Fibroblast of lung (primary cell): Measurements from ENCODE around the gene KIF26A. TPM values are rescaled to one million over a fixed set of nuclear protein-coding genes. Genes with fewer than 3 reads are reported as not detected.

Experiments
- DNase-seq, 2 donors: peaks; one replicate each; pipeline versions ENCODE4 v3.0.0 to v3.0.0-alpha.2; 2010; ENCODE audit warnings: low read depth in 2 of 2
- H2AFZ ChIP-seq: 2 replicates; pipeline ENCODE4 v1.5.1; 2012; ENCODE audit warnings: low read length, control low read depth, inconsistent platforms
- H3K27ac ChIP-seq: 2 replicates; pipeline ENCODE4 v1.5.1; 2011; ENCODE audit warnings: low read length, control low read depth; ENCODE audit not compliant: insufficient read depth
- H3K27me3 ChIP-seq: 2 replicates; pipeline ENCODE4 v1.5.1; 2011; ENCODE audit warnings: mild to moderate bottlenecking, low read length; ENCODE audit not compliant: control insufficient read depth, insufficient read depth
- H3K36me3 ChIP-seq: 2 replicates; pipeline ENCODE4 v1.5.1; 2011; ENCODE audit warnings: low read length; ENCODE audit not compliant: control insufficient read depth, insufficient read depth
- H3K4me1 ChIP-seq: 2 replicates; pipeline ENCODE4 v1.5.1; 2011; ENCODE audit warnings: low read length; ENCODE audit not compliant: control insufficient read depth, insufficient read depth; ENCODE audit errors: extremely low read depth
- H3K4me2 ChIP-seq: 2 replicates; pipeline ENCODE4 v1.5.1; 2011; ENCODE audit warnings: low read length, control low read depth; ENCODE audit not compliant: insufficient read depth; ENCODE audit errors: extremely low read depth
- H3K4me3 ChIP-seq, 4 experiments: fragments of 200-600 bp in 1 of 4; sonication (generic) in 1 of 4; replicated peaks in 1 of 4; 2 replicates each; pipeline ENCODE4 v1.5.1; 2011 to 2016; ENCODE audit warnings: low read length in 4 of 4, low read depth in 3 of 4, mild to moderate bottlenecking in 3 of 4, control low read depth in 2 of 4, inconsistent platforms in 1 of 4, mixed read lengths in 1 of 4; ENCODE audit not compliant: insufficient read depth in 1 of 4; ENCODE audit errors: control extremely low read depth in 1 of 4
- H3K79me2 ChIP-seq: 2 replicates; pipeline ENCODE4 v1.5.1; 2012; ENCODE audit warnings: mild to moderate bottlenecking, low read length, inconsistent platforms; ENCODE audit not compliant: control insufficient read depth, insufficient read depth
- H3K9ac ChIP-seq: 2 replicates; pipeline ENCODE4 v1.5.1; 2011; ENCODE audit warnings: mild to moderate bottlenecking, low read length, control low read depth; ENCODE audit not compliant: insufficient read depth
- H3K9me3 ChIP-seq: 2 replicates; pipeline ENCODE4 v1.5.1; 2012; ENCODE audit warnings: low read depth, low read length; ENCODE audit not compliant: control insufficient read depth, insufficient read depth
- H4K20me1 ChIP-seq: 2 replicates; pipeline ENCODE4 v1.5.1; 2011; ENCODE audit warnings: low read length; ENCODE audit not compliant: control insufficient read depth, insufficient read depth; ENCODE audit errors: extremely low read depth
- EZH2 ChIP-seq: IDR thresholded peaks from 2 replicates; pipeline ENCODE4 v1.5.1; 2012; ENCODE audit warnings: low read length, control low read depth, mild to moderate bottlenecking; ENCODE audit errors: missing control alignments
- polyA plus RNA-seq, 2 donors: library from polyadenylated mRNA; depleted of rRNA in 1 of 2; stranded (reverse) in 1 of 2; unstranded in 1 of 2; fragments of >200 nt; gene quantifications; 2 replicates each; pipeline ENCODE4 v1.2.1, GENCODE V29; 2011 to 2012; ENCODE audit warnings: missing spikeins in 1 of 2
- total RNA-seq: library from RNA; depleted of rRNA; stranded (reverse); fragments of >200 nt; gene quantifications from 2 replicates; pipeline ENCODE4 v1.2.1, GENCODE V29; 2014
- TF ChIP-seq, protein P1 (sequence below), 2 donors: IDR thresholded peaks in 1 of 2; conservative IDR thresholded peaks in 1 of 2; 1 replicate in 1 of 2; 2 replicates in 1 of 2; pipeline ENCODE4 v1.5.1; 2011 to 2012; ENCODE audit warnings: low read length in 2 of 2, control low read depth in 1 of 2, inconsistent platforms in 1 of 2, low read depth in 1 of 2, mild to moderate bottlenecking in 1 of 2

Gene KIF26A
- total and polyA plus RNA-seq, 2 donors (not counting 1 experiment from before 2014, with no cell fraction given), result 0.01 to 2.0 TPM

DNA sequence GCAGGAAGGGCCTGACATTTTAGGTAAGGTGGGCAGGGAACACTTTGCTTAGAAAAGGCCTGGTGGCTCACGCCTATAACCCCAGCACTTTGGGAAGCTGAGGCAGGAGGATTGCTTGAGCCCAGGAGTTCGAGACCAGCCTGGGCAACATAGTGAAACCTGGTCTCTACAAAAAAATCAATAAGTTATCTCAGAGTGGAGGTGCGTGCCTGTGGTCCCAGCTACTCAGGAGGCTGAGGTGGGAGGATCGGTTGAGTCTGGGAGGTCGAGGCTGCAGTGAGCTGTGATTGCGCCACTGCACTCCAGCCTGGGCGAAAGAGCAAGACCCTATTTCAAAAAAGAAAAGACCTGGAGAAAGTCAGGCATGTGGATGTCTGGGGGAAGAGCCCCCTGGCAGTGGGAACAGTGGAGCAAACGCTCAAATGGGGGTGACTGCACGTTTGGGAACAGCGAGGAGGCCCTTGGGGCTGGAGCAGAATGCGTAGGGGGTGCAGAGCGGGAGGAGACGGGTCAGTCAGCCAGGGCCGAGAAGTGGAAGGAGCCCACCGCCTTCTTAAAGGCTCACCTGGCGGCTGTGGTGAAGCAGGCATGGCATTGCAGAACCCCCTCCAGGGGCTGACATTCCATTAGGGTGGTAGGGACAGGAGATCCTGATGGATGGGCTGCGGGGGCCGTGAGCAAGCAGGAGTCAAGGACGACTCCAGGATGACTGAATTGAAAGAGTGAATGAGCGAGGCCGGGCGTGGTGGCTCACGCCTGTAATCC lies 6.2 kb upstream of the KIF26A start:
- no peak overlapping the region for H3K27ac ChIP-seq
- H3K4me2 ChIP-seq, result no peak overlapping the region
- H2AFZ ChIP-seq, result no peak overlapping the region
- H3K4me3 ChIP-seq, result no peak overlapping the region
- H3K4me1 ChIP-seq, result no peaks in the 10 kb centered on the region
- no peaks in the 10 kb centered on the region for H4K20me1 ChIP-seq
- no peaks in the 10 kb centered on the region for H3K79me2 ChIP-seq
- H3K9me3 ChIP-seq, result no peaks in the 10 kb centered on the region
- DNase-seq, result no peak
- no peak overlapping the region for H3K9ac ChIP-seq
- peaks cover 15% of the 10 kb centered on the region for H3K27me3 ChIP-seq
- H3K36me3 ChIP-seq, result no peaks in the 10 kb centered on the region
- TF ChIP-seq, protein P1, sequence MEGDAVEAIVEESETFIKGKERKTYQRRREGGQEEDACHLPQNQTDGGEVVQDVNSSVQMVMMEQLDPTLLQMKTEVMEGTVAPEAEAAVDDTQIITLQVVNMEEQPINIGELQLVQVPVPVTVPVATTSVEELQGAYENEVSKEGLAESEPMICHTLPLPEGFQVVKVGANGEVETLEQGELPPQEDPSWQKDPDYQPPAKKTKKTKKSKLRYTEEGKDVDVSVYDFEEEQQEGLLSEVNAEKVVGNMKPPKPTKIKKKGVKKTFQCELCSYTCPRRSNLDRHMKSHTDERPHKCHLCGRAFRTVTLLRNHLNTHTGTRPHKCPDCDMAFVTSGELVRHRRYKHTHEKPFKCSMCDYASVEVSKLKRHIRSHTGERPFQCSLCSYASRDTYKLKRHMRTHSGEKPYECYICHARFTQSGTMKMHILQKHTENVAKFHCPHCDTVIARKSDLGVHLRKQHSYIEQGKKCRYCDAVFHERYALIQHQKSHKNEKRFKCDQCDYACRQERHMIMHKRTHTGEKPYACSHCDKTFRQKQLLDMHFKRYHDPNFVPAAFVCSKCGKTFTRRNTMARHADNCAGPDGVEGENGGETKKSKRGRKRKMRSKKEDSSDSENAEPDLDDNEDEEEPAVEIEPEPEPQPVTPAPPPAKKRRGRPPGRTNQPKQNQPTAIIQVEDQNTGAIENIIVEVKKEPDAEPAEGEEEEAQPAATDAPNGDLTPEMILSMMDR (conservative IDR thresholded peaks at IDR 0.05 in 1 of 2, IDR thresholded peaks at IDR 0.05 in 1 of 2; ENCODE audit: low read depth in 1 of 2, low read length in 2 of 2), result no peak
- TF ChIP-seq EZH2, result no peak

DNA sequence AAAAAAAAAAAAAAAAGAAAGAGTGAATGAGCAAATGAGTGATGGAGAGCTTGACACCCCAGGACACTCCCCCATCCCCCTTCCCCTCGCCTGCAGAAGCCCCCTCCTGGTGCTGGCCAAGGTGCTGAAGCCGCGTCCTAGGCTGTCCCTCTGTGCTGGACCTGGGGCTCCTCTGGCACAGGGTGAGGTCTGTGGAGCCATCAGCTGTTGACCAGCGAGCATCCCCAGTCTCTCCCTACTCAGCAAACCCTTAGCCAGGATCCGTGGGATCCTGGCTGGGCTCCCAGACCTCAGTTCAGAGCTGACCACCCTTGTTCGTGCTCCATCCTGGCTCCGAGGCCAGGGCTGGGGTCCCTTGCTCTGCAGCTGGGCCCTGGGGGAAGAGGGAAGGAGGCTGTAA lies 5.4 kb upstream of the KIF26A start:
- Histone ChIP-seq H3K79me2 (no peaks in the 10 kb centered on the region), H3K36me3 (no peaks in the 10 kb centered on the region), H3K27me3 (peaks cover 15% of the 10 kb centered on the region), H4K20me1 (no peaks in the 10 kb centered on the region), H3K4me2 (no peak overlapping the region), H3K4me1 (no peaks in the 10 kb centered on the region), H3K4me3 (no peak overlapping the region), H2AFZ (no peak overlapping the region), H3K9ac (no peak overlapping the region), H3K27ac (no peak overlapping the region), H3K9me3 (no peaks in the 10 kb centered on the region)
- DNase-seq, result no peak
- no peak for TF ChIP-seq EZH2
- TF ChIP-seq, protein P1 (conservative IDR thresholded peaks at IDR 0.05 in 1 of 2, IDR thresholded peaks at IDR 0.05 in 1 of 2; ENCODE audit: low read depth in 1 of 2, low read length in 2 of 2), result no peak

DNA sequence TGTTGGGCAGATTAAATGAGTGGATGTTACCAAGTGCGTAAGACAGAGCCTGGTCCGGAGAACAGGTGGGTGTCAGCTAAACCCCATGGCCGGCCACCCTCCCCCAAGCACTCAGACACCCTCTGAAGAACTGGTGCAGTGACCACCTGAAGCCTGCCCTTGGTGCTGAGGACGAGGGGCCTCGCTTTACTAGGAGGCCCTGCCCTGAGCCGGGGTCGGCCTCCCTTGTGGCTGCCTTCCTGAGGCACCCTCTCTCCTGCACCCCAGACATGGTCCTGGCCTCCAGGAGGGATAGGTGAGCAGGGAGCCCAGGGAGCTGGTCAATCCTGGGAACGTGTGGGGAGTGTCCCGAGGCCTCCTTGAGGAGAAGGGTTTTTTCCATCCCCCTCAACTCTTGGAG lies 4.9 kb upstream of the KIF26A start:
- no peaks in the 10 kb centered on the region for H3K4me1 ChIP-seq
- no peak for DNase-seq
- no peak for TF ChIP-seq EZH2
- TF ChIP-seq, protein P1 (conservative IDR thresholded peaks at IDR 0.05 in 1 of 2, IDR thresholded peaks at IDR 0.05 in 1 of 2; ENCODE audit: low read depth in 1 of 2, low read length in 2 of 2), result no peak
- H2AFZ ChIP-seq, result no peak overlapping the region
- H3K36me3 ChIP-seq, result no peaks in the 10 kb centered on the region
- H3K27me3 ChIP-seq, result peaks cover 15% of the 10 kb centered on the region
- H3K9me3 ChIP-seq, result no peaks in the 10 kb centered on the region
- H3K4me3 ChIP-seq, result no peak overlapping the region
- H3K4me2 ChIP-seq, result no peak overlapping the region
- H3K79me2 ChIP-seq, result no peaks in the 10 kb centered on the region
- H4K20me1 ChIP-seq, result no peaks in the 10 kb centered on the region
- no peak overlapping the region for H3K27ac ChIP-seq
- H3K9ac ChIP-seq, result no peak overlapping the region
